MG63 (cell line): ENCODE results near the gene SPATS1. TPM values are rescaled to one million over a fixed set of nuclear protein-coding genes. Genes with fewer than 3 reads are reported as not detected.
A peak's percentile ranks its signal among the peaks of the same experiment; 100 is the strongest.
"Not testable (repeated sequence)": the region's sequence is repeated elsewhere in the genome, so short reads cannot be mapped to it uniquely, and the experiment has no call there.

Experiments
- DNase-seq: peaks from one replicate; pipeline ENCODE4 v3.0.0-alpha.2; 2020
- H3K27me3 ChIP-seq: fragments of 250-450 bp; sonication (Bioruptor Pico); 2 replicates; pipeline ENCODE4 v1.5.1; 2020; ENCODE audit warnings: mild to moderate bottlenecking, moderate library complexity
- H3K36me3 ChIP-seq: fragments of 250-450 bp; sonication (Bioruptor Pico); 2 replicates; pipeline ENCODE4 v1.5.1; 2020; ENCODE audit warnings: mild to moderate bottlenecking, moderate library complexity
- H3K4me3 ChIP-seq: fragments of 250-450 bp; sonication (Bioruptor Pico); 2 replicates; pipeline ENCODE4 v1.5.1; 2020; ENCODE audit warnings: mild to moderate bottlenecking, moderate library complexity
- H3K9me3 ChIP-seq: fragments of 250-450 bp; sonication (Bioruptor Pico); 2 replicates; pipeline ENCODE4 v1.5.1; 2020; ENCODE audit warnings: mild to moderate bottlenecking, moderate library complexity
- total RNA-seq: library from RNA; depleted of rRNA; stranded (reverse); fragments of >200 nt; shearing (Covaris generic); gene quantifications from 2 replicates; pipeline ENCODE4 v1.2.3, GENCODE V29; 2014; ENCODE audit warnings: low replicate concordance

The SPATS1 gene
- total RNA-seq, 1 experiment from 2014 or later: not detected

GRCh38 chr6:44332585-44332984 is 9.9 kb upstream of the SPATS1 start:
- peaks cover 31% of the 10 kb centered on the region for H3K27me3 ChIP-seq
- no peak for DNase-seq

GRCh38 chr6:44333273-44333919 is 9.1 kb upstream of the SPATS1 start:
- Histone ChIP-seq H3K36me3 (no peaks in the 10 kb centered on the region), H3K27me3 (peaks cover 26% of the 10 kb centered on the region), H3K9me3 (no peaks in the 10 kb centered on the region), H3K4me3 (no peak overlapping the region)
- no peak for DNase-seq

More at GRCh38 chr6:44332585-44332984, 9.9 kb upstream of the SPATS1 start:
- H3K36me3 ChIP-seq: no peaks in the 10 kb centered on the region
- H3K4me3 ChIP-seq: no peak overlapping the region
- H3K9me3 ChIP-seq: no peaks in the 10 kb centered on the region

GRCh38 chr6:44333942-44334341 is 8.5 kb upstream of the SPATS1 start:
- DNase-seq: no peak

GRCh38 chr6:44335631-44336030 is 6.8 kb upstream of the SPATS1 start:
- no peak overlapping the region for H3K4me3 ChIP-seq
- peaks cover 10% of the 10 kb centered on the region for H3K27me3 ChIP-seq

More at GRCh38 chr6:44333942-44334341, 8.5 kb upstream of the SPATS1 start:
- no peak overlapping the region for H3K4me3 ChIP-seq
- no peaks in the 10 kb centered on the region for H3K9me3 ChIP-seq
- peaks cover 23% of the 10 kb centered on the region for H3K27me3 ChIP-seq
- H3K36me3 ChIP-seq: no peaks in the 10 kb centered on the region

GRCh38 chr6:44338228-44339122 is 4.0 kb upstream of the SPATS1 start:
- Histone ChIP-seq H3K9me3 (no peaks in the 10 kb centered on the region), H3K36me3 (no peaks in the 10 kb centered on the region), H3K27me3 (peaks cover 31% of the 10 kb centered on the region), H3K4me3 (no peak overlapping the region)
- peak; percentile 73 for DNase-seq

More at GRCh38 chr6:44335631-44336030, 6.8 kb upstream of the SPATS1 start:
- H3K9me3 ChIP-seq: no peaks in the 10 kb centered on the region
- no peak for DNase-seq
- no peaks in the 10 kb centered on the region for H3K36me3 ChIP-seq

GRCh38 chr6:44339301-44339700 is 3.1 kb upstream of the SPATS1 start:
- H3K4me3 ChIP-seq: no peak overlapping the region
- H3K36me3 ChIP-seq: no peaks in the 10 kb centered on the region
- no peaks in the 10 kb centered on the region for H3K9me3 ChIP-seq
- H3K27me3 ChIP-seq: peaks cover 39% of the 10 kb centered on the region
- no peak for DNase-seq

GRCh38 chr6:44339763-44340625 is 2.5 kb upstream of the SPATS1 start:
- DNase-seq: no peak
- H3K36me3 ChIP-seq: no peaks in the 10 kb centered on the region
- H3K9me3 ChIP-seq: no peaks in the 10 kb centered on the region
- no peak overlapping the region for H3K4me3 ChIP-seq
- H3K27me3 ChIP-seq: peaks cover 46% of the 10 kb centered on the region

- no peak for DNase-seq
- H3K36me3 ChIP-seq: no peaks in the 10 kb centered on the region
- no peaks in the 10 kb centered on the region for H3K9me3 ChIP-seq
- peaks cover 54% of the 10 kb centered on the region for H3K27me3 ChIP-seq
- H3K4me3 ChIP-seq: no peak overlapping the region
These were observed 1.2 kb upstream of the SPATS1 start for GRCh38 chr6:44341095-44341890.

- peaks cover 61% of the 10 kb centered on the region for H3K27me3 ChIP-seq
- H3K36me3 ChIP-seq: no peaks in the 10 kb centered on the region
- no peak for DNase-seq
- no peak overlapping the region for H3K4me3 ChIP-seq
- no peaks in the 10 kb centered on the region for H3K9me3 ChIP-seq
These were observed 398 bp upstream of the SPATS1 start for GRCh38 chr6:44342052-44342451.

GRCh38 chr6:44346818-44347217 is 4.4 kb downstream of the SPATS1 start:
- not testable (repeated sequence) for H3K36me3 ChIP-seq, H3K4me3 ChIP-seq, DNase-seq, H3K9me3 ChIP-seq
- peaks cover 49% of the 10 kb centered on the region for H3K27me3 ChIP-seq

- peaks cover 20% of the 10 kb centered on the region for H3K27me3 ChIP-seq
- no peak for DNase-seq
- H3K36me3 ChIP-seq: no peaks in the 10 kb centered on the region
These were observed 7.6 kb downstream of the SPATS1 start for GRCh38 chr6:44349904-44350649.

GRCh38 chr6:44350650-44350994 is 8.2 kb downstream of the SPATS1 start:
- H3K27me3 ChIP-seq: peaks cover 19% of the 10 kb centered on the region
- not testable (repeated sequence) for DNase-seq, H3K36me3 ChIP-seq, H3K9me3 ChIP-seq, H3K4me3 ChIP-seq

More at GRCh38 chr6:44349904-44350649, 7.6 kb downstream of the SPATS1 start:
- no peaks in the 10 kb centered on the region for H3K9me3 ChIP-seq
- no peak overlapping the region for H3K4me3 ChIP-seq

GRCh38 chr6:44352259-44352658 is 9.8 kb downstream of the SPATS1 start:
- Histone ChIP-seq H3K27me3 (peaks cover 22% of the 10 kb centered on the region), H3K36me3 (no peaks in the 10 kb centered on the region), H3K4me3 (no peak overlapping the region), H3K9me3 (no peaks in the 10 kb centered on the region; the same call in 1 of the 2 replicates)
- no peak for DNase-seq

GRCh38 chr6:44353336-44353735 is 10.9 kb downstream of the SPATS1 start:
- Histone ChIP-seq H3K27me3 (peaks cover 24% of the 10 kb centered on the region), H3K36me3 (no peaks in the 10 kb centered on the region), H3K9me3 (no peaks in the 10 kb centered on the region; the same call in 1 of the 2 replicates), H3K4me3 (no peak overlapping the region)
- DNase-seq: peak; percentile 75

GRCh38 chr6:44355640-44356039 is 13.2 kb downstream of the SPATS1 start:
- Histone ChIP-seq H3K9me3 (no peaks in the 10 kb centered on the region; the same call in 1 of the 2 replicates), H3K27me3 (peaks cover 42% of the 10 kb centered on the region), H3K4me3 (no peak overlapping the region), H3K36me3 (no peaks in the 10 kb centered on the region)
- no peak for DNase-seq
